GM21529 (cell line): ENCODE results near the gene GCLC.
"Not testable (repeated sequence)": the region's sequence is repeated elsewhere in the genome, so short reads cannot be mapped to it uniquely, and the experiment has no call there.

Experiments
- ATAC-seq: cut with Tn5 transposase; IDR thresholded peaks from one replicate; pipeline ENCODE4 v1.9.1; 2021; ENCODE audit not compliant: unreplicated experiment

The GCLC gene

DNA sequence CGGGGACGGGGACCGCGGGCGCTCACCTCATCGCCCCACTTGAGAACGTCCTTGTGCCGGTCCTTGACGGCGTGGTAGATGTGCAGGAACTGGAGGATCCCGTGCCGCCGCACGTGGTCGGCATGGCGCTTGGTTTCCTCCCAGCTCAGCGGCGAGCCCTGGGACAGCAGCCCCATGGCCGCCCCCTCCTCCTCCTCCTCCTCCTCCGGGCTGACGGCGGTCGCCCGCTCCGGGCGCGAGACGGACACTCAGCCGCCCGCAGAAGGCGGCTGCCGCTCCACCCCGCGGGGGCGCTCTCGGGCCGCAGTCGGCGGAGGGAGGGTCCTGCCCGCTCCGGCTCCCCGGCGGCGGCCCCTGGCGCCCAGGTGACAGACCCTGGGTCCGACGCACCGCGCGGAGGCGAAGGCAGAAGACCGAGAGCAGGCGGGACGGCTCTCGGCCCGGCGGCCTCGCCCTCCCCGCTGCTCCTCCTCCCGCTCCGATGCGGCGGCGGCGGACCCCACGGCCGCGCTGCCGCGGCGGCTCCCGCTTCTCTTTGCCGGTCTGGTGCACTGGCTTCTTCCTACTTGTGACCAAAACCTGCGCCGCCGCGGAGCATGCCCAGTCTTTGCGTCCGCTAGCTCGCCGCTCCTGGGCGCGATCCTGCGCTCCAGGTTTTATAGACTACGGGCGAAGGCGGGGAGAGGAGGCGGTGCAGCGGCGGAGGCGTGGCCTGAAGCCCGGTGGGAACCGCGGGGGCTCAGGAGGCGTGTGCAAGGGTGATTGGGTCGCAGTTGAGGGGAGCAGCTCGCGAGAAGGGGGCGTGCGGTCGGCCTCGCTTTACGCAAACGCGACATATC, at the start of gene GCLC:
Gene GCLC, minus strand, starts transcription at position 632 of the 839 bp plus-strand sequence. Its CDS starts 456 bp downstream, at position 176.
- ATAC-seq: peak; percentile 55

GRCh38 chr6:53594596-53594995, 49.7 kb upstream of the GCLC start:
- no peak for ATAC-seq

- no peak for ATAC-seq
Measured at GRCh38 chr6:53593001-53593488, 48.1 kb upstream of the GCLC start.

DNA sequence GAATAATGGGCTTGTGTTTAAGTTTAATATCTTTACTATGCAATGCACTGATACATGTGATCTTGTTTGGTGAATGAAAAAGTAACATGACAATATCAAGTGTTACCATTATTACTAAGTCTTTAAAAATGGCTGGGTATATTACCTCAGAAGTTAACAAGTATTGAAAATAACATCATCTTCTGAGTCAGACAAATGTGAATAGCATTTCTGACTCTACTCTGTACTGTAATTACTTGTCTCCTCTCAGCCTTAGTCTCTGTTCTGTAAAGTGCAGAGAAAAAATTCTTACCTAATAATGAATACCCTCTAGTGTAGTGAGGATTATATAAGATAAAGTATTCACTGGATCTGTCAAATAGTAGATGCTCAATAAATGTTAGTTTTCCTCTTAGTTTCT, 47.0 kb upstream of the GCLC start:
- no peak for ATAC-seq

DNA sequence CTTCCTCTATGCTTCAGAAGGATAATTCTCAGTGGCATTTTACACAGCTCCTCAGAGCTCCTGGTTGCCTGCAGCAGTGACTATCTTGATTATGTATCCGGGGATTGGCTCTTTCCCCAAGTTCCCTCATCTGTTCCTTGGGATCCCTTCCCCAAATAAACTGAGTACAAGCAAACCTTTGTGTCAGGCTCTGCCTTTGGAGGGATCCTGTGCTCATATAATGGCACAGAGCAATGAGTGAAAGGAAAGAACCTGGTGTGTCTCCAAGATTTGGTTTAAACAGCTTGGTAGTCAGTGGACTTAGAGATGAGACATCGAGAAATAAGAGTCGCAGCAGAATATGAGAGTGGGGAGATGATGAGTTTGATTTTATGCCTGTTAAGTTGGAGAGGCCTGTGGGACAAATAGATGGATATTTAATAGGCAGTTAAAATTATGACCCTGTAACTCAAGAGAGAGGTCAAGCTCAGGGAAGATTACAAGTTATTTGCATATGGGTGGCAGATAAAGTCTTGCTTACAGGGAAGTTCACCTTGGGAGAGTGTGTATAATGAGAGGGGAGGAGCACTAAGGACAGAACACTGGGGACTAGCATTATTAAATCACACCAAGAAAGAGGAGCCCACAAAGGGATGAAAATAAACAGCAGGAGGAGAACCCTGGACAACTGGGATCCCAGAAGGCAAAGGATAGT, 44.1 kb upstream of the GCLC start:
- ATAC-seq: no peak

- ATAC-seq: no peak
Measured at GRCh38 chr6:53587291-53587690, 42.4 kb upstream of the GCLC start.

- ATAC-seq: no peak
Measured at GRCh38 chr6:53585208-53585900, 40.5 kb upstream of the GCLC start.

DNA sequence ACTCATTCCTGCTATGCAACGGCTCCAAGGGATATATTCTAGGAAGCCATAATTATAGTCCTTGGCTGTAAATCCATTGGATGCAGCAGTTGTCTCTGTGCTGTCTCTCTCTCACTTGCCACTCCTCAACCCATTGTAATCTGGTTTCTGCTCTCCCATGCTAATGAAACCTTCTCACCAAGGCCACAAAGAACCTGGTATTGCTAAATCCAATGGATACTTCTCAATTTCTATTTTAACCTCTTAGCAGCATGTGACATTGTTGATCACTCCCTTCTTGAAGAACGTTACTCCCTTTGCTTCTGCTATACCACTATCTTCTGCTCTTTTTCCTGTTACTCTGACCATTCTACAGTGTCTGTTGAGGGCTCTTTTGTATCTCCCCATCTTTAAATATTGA, 39.8 kb upstream of the GCLC start:
- no peak for ATAC-seq

- ATAC-seq: no peak
Measured at GRCh38 chr6:53583451-53583850, 38.5 kb upstream of the GCLC start.

DNA sequence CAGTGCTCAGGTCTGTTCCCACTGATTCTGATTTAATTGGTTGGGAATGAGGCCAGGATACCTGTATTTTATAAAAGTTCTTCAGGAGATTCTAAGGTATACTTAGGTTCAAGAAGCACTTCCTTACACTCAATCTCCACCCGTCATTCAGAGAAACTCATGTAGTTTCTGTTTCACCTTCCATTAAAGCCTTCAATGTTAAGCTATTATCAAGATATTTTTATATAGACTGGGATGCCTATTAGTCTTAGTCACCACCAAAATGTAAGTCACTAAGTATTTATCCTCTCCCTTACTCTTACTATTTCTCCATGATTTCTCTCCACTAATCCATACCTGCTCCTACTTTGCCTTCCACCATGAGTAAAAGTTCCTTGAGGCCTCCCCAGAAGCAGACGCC, 38.1 kb upstream of the GCLC start:
- peak; percentile 59 for ATAC-seq

GRCh38 chr6:53581856-53582255, 37.0 kb upstream of the GCLC start:
- no peak for ATAC-seq

DNA sequence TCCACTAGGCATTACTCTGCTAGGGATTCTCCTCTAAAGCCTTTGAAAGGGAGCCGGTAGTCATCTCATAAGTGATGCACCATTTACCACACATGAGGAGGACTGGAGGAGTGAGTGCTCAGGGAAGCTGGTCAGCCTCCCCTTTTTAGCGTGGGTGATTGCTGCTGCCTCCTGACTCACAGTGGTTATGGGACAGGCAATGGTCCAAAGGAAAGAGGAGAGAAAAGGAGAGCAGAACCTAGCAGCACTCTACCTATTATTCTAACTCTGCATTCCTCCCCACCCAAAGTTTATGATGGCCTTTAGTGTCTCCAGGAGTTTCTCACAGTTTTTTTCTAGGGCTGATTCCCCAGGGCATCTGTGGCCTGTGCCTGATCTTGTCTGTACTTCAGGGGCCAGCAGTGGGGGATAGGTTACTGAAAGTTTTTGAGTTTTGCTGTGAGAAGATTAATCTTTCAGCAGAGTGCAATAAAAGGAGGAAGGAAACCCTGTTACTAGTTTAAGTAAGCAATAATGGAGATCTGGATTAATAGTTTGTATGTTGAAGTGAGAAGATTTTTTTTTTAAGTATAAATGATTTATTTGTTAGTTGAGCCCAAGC, 36.4 kb upstream of the GCLC start:
- ATAC-seq: no peak

GRCh38 chr6:53579338-53579737, 34.4 kb upstream of the GCLC start:
- no peak for ATAC-seq

DNA sequence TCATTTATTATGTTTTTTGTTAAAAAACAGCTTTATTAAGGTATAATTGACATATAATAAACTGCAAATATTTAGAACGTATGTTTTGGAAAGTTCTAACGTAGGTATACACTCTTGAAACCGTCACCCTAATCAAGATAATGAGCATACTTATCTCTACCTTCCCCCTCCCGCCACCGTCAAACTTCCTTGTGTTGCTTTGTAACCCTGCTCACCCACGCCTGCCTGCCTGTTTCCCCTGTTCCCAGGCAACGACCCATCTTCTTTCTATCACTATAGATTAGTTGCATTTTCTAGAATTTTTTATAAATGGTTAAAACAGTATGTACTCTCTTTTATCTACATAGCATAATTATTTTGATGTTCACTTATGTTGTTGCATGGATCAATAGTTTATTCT, 33.5 kb upstream of the GCLC start:
- ATAC-seq: no peak

DNA sequence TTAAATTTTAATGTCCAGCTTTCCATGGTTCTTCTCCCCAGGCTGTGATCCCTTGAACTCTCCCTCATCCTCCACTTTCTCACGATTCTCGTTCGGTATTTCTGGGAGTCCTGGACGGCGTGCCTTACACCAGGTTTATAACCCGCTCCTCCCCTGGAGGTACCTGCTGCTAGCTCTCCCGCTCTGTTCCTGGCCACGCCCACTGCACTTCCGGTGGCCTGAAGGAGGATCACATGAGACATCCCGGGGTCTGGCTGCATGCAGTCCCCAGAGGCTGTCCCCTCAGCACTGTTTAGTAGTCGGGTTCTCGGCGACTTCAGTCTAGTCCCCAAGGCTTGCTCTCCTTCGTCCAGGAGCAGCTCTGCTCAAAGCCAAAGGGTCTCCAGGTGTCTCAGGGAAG, 28.4 kb upstream of the GCLC start:
- ATAC-seq: no peak

DNA sequence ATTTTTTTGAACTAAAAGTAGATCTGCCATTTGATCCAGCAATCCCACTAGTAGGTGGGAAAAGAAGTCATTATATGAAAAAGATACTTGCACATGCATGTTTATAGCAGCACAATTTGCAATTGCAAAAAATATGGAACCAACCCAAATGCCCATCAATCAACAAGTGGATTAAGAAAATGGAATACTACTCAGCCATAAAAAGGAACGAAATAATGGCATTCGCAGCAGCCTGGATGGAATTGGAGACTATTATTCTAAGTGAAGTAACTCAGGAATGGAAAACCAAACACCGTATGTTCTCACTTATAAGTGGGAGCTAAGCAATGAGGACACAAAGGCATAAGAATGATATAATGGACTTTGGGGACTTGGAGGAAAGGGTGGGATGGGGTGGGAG, 27.5 kb upstream of the GCLC start:
- ATAC-seq: not testable (repeated sequence)

GRCh38 chr6:53568776-53569616, 24.1 kb upstream of the GCLC start:
- ATAC-seq: no peak

DNA sequence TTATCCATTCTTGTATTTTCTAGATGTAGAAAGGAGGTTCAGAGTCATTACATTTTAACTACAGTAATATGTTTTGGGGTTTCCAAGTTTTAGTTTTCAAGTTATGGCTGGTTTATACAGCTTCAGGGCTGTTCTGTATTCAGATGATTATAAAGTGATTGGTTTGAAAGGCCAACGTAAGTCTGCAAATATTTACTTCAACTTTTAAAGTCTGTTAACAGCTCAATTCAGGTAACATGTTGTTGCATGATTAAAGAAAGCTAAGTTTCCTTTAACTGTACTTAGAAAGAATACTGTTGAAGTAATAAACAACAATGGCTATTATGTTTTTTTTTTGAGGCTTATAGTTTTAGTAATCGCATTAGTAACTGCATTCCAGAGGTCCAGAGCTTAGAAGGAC, 22.8 kb upstream of the GCLC start:
- no peak for ATAC-seq

GRCh38 chr6:53566755-53567154, 21.9 kb upstream of the GCLC start:
- no peak for ATAC-seq

GRCh38 chr6:53565886-53566285, 21.0 kb upstream of the GCLC start:
- no peak for ATAC-seq
